Colonic mucosa (tissue), 4 donors: Measurements from ENCODE around the gene HORMAD2. TPM values are rescaled to one million over a fixed set of nuclear protein-coding genes. Genes with fewer than 3 reads are reported as not detected.
"Not testable (repeated sequence)": the region's sequence is repeated elsewhere in the genome, so short reads cannot be mapped to it uniquely, and the experiment has no call there.

Experiments
- DNase-seq: peaks from one replicate; pipeline ENCODE4 v3.0.0-alpha.2; 2020
- H3K27ac ChIP-seq: fragments of 200-600 bp; one replicate; pipeline ENCODE4 v1.8.0; 2021
- H3K27me3 ChIP-seq: fragments of 200-600 bp; one replicate; pipeline ENCODE4 v1.8.0; 2021
- H3K36me3 ChIP-seq: fragments of 200-600 bp; one replicate; pipeline ENCODE4 v1.8.0; 2021
- H3K4me1 ChIP-seq: fragments of 200-600 bp; one replicate; pipeline ENCODE4 v1.8.0; 2021; ENCODE audit warnings: mild to moderate bottlenecking
- H3K4me3 ChIP-seq: fragments of 200-600 bp; one replicate; pipeline ENCODE4 v1.8.0; 2021
- H3K9ac ChIP-seq, 2 donors: one replicate each; pipeline ENCODE4 v1.7.0; 2013; ENCODE audit warnings: control low read depth in 2 of 2, low read depth in 2 of 2, low read length in 2 of 2
- H3K9me3 ChIP-seq: fragments of 200-600 bp; one replicate; pipeline ENCODE4 v1.8.0; 2021
- intact Hi-C: fragments of 100-400 bp; cut with DNase I; formaldehyde crosslinking; loops from one replicate; pipeline ENCODE4 v1.14.1; 2022
- total RNA-seq, 2 donors: library from RNA; stranded (reverse); fragmentation: NEBNext Ultra II Directional in 1 of 2; extraction: Animal tissue kit (Norgen Biotek cat#: 25700) in 1 of 2; gene quantifications; one replicate each; pipeline ENCODE4 v1.2.1, GENCODE V29; 2021
- TF ChIP-seq, protein P1 (sequence below): fragments of 200-600 bp; IDR thresholded peaks from one replicate; pipeline ENCODE4 v1.8.0; 2022; ENCODE audit warnings: antibody characterized with exemption, mild to moderate bottlenecking
- donor health status: healthy.
- donor health status: DM: no; HTN: no; CAD: no.
- donor health status: DM: no; HTN: no; CAD: no.

Gene HORMAD2
- total RNA-seq, 2 donors from 2014 or later, result not detected

DNA sequence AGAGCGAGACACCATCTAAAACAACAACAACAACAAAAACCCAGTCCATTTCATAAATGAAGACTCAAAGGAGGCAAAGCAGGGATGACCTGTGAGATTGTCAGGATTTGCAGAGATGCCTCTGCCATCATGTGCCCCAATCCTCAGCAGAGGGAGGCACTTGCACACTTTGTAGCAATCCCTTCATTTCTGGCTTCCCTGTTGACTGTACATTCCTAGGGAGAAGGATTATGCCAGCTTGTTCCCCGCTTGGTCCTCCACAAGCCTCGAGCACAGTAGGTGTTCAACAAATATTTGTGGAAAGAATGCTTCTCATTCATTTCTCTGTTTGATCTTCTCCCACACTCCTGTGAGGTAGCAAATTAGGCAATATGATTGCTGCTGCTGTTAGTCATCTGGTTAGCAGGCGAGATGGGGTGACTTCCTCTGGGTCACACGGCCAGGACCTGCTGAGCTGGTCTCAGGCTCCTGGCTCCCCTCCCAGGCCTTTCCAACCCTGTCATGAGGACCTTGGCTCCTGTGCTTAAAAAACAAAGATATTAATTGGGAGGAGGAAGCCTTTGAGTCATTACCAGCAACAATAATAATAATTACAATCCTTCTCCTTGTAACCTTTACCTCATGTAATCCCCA, 132.2 kb downstream of the HORMAD2 start:
- no peak for DNase-seq
- no peaks in the 10 kb centered on the region for H3K4me1 ChIP-seq
- intact Hi-C loops, result no loop called here
- H3K9ac ChIP-seq, result no peak overlapping the region
- peak overlapping the region; percentile 12 for H3K27ac ChIP-seq
- H3K27me3 ChIP-seq, result no peaks in the 10 kb centered on the region
- no peak overlapping the region for H3K4me3 ChIP-seq
- no peaks in the 10 kb centered on the region for H3K9me3 ChIP-seq
- H3K36me3 ChIP-seq, result no peaks in the 10 kb centered on the region
- TF ChIP-seq, protein P1, sequence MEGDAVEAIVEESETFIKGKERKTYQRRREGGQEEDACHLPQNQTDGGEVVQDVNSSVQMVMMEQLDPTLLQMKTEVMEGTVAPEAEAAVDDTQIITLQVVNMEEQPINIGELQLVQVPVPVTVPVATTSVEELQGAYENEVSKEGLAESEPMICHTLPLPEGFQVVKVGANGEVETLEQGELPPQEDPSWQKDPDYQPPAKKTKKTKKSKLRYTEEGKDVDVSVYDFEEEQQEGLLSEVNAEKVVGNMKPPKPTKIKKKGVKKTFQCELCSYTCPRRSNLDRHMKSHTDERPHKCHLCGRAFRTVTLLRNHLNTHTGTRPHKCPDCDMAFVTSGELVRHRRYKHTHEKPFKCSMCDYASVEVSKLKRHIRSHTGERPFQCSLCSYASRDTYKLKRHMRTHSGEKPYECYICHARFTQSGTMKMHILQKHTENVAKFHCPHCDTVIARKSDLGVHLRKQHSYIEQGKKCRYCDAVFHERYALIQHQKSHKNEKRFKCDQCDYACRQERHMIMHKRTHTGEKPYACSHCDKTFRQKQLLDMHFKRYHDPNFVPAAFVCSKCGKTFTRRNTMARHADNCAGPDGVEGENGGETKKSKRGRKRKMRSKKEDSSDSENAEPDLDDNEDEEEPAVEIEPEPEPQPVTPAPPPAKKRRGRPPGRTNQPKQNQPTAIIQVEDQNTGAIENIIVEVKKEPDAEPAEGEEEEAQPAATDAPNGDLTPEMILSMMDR, result no peak

GRCh38 chr22:30212996-30213441, 132.8 kb downstream of the HORMAD2 start:
- DNase-seq, result no peak
- intact Hi-C loops, result no loop called here
- H3K4me1 ChIP-seq, result no peaks in the 10 kb centered on the region
- no peak overlapping the region for H3K9ac ChIP-seq
- TF ChIP-seq, protein P1, result no peak
- peak overlapping the region; percentile 12 for H3K27ac ChIP-seq
- H3K4me3 ChIP-seq, result no peak overlapping the region
- H3K36me3 ChIP-seq, result no peaks in the 10 kb centered on the region
- H3K27me3 ChIP-seq, result no peaks in the 10 kb centered on the region
- no peaks in the 10 kb centered on the region for H3K9me3 ChIP-seq

DNA sequence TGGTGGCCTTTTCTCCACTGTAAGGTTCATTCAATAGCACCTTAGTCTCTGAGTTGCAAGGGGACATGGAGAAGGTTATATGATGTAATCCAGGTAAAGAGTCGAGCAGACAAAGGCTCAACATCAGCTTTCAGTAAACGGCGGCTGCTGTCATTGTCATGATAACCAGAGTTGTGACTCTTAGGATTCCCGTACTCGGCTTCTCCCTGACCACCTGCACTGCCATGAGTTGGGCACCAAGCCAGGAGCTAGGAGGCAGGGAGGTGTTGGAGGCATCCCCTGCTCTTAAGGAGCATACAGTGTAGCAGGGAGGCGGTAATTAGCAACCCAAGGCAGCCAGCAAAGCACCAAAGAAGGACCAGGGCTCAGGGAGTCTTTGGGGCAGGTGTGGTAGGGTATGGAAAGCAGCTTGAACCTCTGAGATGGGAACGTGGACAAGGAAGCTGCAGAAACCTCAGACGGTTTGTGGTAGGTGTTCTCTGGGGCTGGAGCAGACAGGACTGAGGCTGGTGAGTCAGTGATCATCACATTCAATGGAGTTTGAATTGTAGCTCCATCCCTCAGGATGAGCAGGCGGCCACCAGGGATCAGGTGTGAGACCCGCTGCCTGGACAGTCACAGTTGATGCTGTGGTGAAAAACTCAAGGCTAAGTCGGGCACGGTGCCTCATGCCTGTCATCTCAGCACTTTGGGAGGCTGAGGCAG, 134.6 kb downstream of the HORMAD2 start:
- DNase-seq, result no peak
- no peak overlapping the region for H3K27ac ChIP-seq
- no peaks in the 10 kb centered on the region for H3K27me3 ChIP-seq
- no peaks in the 10 kb centered on the region for H3K36me3 ChIP-seq
- TF ChIP-seq, protein P1, result no peak
- H3K4me1 ChIP-seq, result no peaks in the 10 kb centered on the region
- no peak overlapping the region for H3K4me3 ChIP-seq
- no peak overlapping the region for H3K9ac ChIP-seq
- intact Hi-C loops, result no loop called here
- H3K9me3 ChIP-seq, result no peaks in the 10 kb centered on the region

DNA sequence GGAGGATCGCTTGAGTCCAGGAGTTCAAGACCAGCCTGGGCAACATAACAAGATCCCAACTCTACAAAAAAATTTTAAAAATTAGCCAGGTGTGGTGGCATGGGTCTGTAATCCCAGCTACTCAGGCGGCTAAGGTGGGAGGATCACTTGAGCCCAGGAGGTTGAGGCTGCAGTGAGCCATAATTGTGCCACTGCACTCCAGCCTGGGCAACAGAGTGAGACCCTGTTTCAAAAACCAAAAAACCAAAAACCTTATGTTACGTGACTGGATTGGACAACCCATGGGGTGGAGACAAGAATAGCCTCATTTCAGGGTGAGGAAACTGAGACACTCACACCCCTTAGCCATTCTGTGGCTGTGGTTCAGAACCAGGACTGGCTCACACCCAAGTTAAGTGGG, 136.0 kb downstream of the HORMAD2 start:
- H3K9ac ChIP-seq, DNase-seq, H3K4me3 ChIP-seq, H3K27ac ChIP-seq, H3K27me3 ChIP-seq, intact Hi-C loops, H3K36me3 ChIP-seq, H3K4me1 ChIP-seq, H3K9me3 ChIP-seq: not testable (repeated sequence)

DNA sequence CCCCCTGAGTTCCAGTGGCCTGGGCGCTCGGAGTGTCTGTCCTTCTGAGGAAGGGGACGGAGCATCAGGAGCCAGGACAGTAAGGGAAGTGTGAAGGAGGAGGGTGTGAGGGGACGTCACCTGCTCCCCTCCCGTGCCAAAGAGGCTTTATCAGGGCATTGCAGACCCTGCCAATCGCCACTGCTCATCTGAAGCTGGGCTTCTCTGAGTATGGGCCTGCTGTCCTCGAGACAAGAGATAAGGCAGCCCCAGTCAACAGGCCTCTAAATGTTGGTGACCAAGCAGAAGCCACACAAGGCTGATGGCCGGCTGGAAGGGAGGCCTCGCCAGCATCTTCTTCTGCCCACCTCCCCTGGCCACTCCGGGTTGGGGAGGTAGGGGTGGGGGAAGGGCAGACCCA, 136.4 kb downstream of the HORMAD2 start:
- TF ChIP-seq, protein P1, result no peak
- no peaks in the 10 kb centered on the region for H3K4me1 ChIP-seq
- H3K27ac ChIP-seq, result no peak overlapping the region
- H3K27me3 ChIP-seq, result no peaks in the 10 kb centered on the region
- H3K9ac ChIP-seq, result no peak overlapping the region
- DNase-seq, result no peak
- intact Hi-C loops, result no loop called here
- H3K4me3 ChIP-seq, result no peak overlapping the region
- H3K36me3 ChIP-seq, result no peaks in the 10 kb centered on the region
- no peaks in the 10 kb centered on the region for H3K9me3 ChIP-seq
